HG02798 (cell line): Measurements from ENCODE around the gene SDCCAG8.

Source experiments
- ATAC-seq: cut with Tn5 transposase; IDR thresholded peaks from one replicate; pipeline ENCODE4 v1.9.1; 2021; ENCODE audit warnings: mild to moderate bottlenecking; ENCODE audit not compliant: unreplicated experiment, poor library complexity

SDCCAG8 gene

GRCh38 chr1:243375596-243375995, 119.8 kb downstream of the SDCCAG8 start:
- ATAC-seq, result no peak

DNA sequence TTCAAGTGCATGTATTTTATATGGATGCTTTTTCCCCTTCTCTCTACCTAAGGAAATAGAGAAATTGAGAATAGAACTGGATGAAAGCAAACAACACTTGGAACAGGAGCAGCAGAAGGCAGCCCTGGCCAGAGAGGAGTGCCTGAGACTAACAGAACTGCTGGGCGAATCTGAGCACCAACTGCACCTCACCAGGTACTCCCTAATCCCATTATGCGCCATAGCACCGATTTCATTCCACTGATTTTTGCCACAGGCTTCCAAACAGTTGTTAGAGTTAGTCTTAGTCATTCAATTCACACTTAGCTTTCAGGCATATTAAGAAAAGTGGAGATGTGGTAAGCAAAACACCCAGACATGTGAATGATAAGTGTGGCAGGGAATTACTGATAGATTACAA, 122.8 kb downstream of the SDCCAG8 start:
- no peak for ATAC-seq

DNA sequence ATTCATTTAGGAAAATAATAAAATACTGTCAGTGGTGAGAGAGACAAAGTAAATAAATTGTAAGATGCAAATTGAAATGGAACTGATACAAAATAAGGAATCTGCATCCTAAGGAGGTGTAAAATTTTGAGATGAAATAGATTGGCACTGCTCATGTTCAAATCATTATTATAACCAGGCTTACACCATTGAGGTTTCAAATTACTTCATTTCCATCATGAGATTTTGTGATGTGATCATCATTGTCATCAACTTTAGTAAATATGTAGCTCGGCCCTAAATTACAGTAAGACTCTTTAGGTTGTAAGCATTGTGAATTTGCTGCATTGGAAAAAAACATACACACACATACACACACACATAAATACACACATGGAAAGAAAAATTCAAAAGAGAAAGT, 123.4 kb downstream of the SDCCAG8 start:
- no peak for ATAC-seq

- ATAC-seq, result no peak
Measured at GRCh38 chr1:243379706-243380105, 123.9 kb downstream of the SDCCAG8 start.

GRCh38 chr1:243388276-243388675, 132.4 kb downstream of the SDCCAG8 start:
- no peak for ATAC-seq

DNA sequence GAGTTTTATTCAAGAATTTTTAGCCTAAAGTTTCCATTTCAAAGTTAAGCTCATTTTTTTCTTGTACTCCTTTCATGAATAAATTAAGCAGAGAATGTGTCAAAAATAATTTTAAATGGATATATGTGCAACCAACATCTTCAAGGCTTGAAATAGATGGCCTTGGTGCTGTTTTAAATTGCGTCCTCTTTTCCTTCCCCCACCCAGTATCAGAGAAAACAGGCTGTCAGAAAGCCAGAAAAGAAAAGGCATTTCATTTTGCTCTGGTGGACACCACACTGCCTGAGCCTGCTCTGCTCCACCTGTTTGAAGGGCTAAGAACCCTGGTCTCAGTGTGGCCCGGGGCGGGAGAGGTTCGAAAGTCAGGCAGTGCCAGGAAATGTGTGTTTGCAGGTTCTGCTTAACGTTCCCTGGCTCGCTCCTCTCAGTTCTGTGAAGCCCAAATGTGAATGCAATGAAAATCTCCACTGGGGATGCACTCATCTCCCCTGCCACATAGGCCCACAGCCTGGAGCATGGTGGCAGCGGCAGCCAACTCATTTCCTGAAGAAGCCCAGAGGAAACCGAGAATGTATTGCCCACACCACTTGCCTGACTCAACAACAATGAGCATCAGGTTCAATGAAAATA, 134.4 kb downstream of the SDCCAG8 start:
- no peak for ATAC-seq

DNA sequence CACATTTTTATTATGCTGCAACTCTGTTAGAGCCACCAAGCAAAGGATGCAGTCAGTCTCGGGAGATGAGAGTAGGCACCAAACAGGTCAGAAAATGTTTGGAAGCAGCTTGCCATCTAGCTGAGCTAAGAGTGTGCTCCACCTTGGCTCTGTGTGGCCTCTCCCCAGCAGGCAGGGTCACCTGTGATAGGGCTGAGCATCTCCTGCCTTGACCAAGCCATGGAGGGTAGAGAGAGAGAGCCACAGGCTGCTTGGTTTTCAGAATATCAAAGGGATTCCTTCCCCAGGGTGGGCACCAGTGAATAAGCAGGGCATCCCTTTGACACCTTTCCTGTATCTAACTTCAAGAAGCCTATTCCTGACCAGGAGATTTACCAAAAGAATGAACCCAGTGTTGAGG, 135.5 kb downstream of the SDCCAG8 start:
- no peak for ATAC-seq

GRCh38 chr1:243393096-243393495, 137.3 kb downstream of the SDCCAG8 start:
- no peak for ATAC-seq

DNA sequence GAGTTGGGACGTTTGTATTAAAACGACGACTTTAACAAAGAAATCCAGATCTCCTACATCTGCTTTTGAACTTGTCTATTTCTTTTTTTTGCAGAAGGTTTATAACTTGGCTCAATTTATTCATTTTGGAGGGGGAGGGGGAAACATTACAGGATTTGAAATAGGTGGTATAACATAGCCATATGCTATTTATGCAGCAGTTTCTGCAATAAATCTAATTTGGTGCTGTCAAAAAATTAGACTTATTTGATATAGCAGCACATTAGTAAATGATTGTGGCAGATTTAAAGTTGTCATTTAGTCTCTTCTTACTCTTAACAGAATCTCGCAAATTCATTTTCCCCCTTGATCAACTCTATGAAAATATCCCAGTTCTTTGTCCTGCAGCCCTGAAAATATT, 138.2 kb downstream of the SDCCAG8 start:
- no peak for ATAC-seq

- no peak for ATAC-seq
Measured at GRCh38 chr1:243394601-243395464, 139.0 kb downstream of the SDCCAG8 start.

- no peak for ATAC-seq
Measured at GRCh38 chr1:243396424-243396823, 140.6 kb downstream of the SDCCAG8 start.

- no peak for ATAC-seq
Measured at GRCh38 chr1:243396876-243397275, 141.0 kb downstream of the SDCCAG8 start.

- no peak for ATAC-seq
Measured at GRCh38 chr1:243397613-243398321, 141.9 kb downstream of the SDCCAG8 start.

GRCh38 chr1:243399561-243400155, 143.8 kb downstream of the SDCCAG8 start:
- ATAC-seq, result no peak

GRCh38 chr1:243402868-243403267, 147.0 kb downstream of the SDCCAG8 start:
- ATAC-seq, result no peak

GRCh38 chr1:243406424-243406823, 150.6 kb downstream of the SDCCAG8 start:
- ATAC-seq, result no peak

DNA sequence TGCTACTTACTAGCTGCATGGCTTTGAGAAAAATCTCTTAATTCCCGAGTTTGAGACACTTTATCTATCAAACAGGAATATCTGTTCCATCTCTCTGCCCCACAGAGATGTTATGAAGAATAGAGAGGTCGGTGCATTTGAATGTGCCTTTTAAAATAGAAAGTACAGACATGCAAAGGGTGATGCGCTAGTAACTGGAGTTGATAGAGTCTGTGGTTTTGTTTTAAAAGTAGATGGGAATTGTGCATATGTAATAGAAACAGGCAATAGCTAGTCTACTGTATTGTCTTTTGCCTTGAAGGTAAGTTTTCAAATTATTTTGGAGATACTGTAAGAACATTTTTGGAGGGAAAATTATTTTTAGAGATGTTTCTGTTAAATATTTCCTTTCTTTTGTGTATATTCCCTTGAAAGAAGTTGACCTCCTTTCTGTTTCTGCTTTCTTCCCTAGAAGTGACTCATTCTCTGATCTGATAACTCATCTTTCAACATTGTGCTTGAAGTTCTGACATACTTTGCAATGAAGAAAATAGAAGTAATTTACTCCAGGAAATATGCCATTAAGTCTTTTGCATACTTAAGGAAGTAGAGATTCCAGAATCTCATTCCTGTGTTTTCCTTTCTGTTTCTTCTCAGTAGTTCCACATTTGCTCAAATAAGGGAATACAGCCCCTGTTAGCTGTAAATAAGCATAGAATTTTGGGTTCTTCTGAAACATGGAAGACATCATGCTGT, 151.6 kb downstream of the SDCCAG8 start:
- no peak for ATAC-seq

- no peak for ATAC-seq
Measured at GRCh38 chr1:243408479-243408878, 152.6 kb downstream of the SDCCAG8 start.

DNA sequence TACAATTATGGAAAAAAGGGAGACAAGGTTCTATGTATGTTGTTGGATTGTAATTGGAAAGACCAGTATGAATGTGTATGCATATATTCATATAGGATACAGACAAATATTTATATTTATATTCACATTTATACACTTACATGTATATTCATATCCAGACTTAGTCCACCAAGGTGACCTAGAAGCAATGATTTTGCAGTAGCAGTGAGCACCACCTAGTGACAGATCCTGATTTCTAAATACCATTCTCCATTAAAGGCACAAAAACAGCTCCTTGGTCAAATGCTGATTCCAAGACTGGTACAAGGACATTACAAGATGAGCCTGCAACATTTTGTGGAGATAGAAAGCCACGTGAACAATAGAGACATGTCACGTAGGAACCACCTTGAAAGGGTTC, 153.4 kb downstream of the SDCCAG8 start:
- ATAC-seq, result no peak

DNA sequence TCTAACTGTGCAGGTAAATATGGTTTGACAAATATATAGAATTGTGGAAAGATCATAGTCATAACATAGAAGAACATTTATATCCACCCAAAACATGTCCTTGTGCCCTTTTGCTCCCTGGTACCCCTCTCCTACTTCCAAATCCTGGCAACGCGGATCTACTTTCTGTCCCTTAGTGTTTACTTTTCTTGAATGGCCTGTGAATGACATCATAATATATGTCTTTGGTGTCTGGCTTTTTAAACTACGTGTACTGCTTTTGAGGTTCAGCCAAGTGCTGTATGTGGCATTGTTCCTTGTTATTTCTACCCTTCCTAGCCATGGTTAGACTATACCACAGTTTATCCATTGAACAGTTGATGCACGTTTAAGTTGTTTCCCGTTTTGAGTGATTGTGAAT, 155.6 kb downstream of the SDCCAG8 start:
- no peak for ATAC-seq
